WTC11 (cell line): Measurements from ENCODE around the gene CHRNA5. TPM values are rescaled to one million over a fixed set of nuclear protein-coding genes. Genes with fewer than 3 reads are reported as not detected.

Experiments
- total RNA-seq: library from RNA; stranded (reverse); gene quantifications from 3 replicates; pipeline ENCODE4 v1.2.3, GENCODE V29; 2021

Gene CHRNA5
- total RNA-seq, 1 experiment from 2014 or later = 21.0 TPM

Other genes with a start within 250 kb of the CHRNA5 start
- gene CRABP1, start 225.2 kb upstream of the CHRNA5 start, total RNA-seq = 374 to 444 TPM (median 377 TPM) in 3 replicates
- 86.0 to 89.5 TPM (median 89.3 TPM) in 3 replicates for gene IREB2, start 127.3 kb upstream of the CHRNA5 start, total RNA-seq
- gene HYKK, start 57.9 kb upstream of the CHRNA5 start, total RNA-seq = 3.1 to 4.9 TPM (median 4.4 TPM) in 3 replicates
- gene PSMA4, start 25.1 kb upstream of the CHRNA5 start, total RNA-seq = 268 to 281 TPM (median 269 TPM) in 3 replicates
- gene CHRNA3, start 55.5 kb downstream of the CHRNA5 start, total RNA-seq = 2.2 to 4.4 TPM (median 3.2 TPM) in 3 replicates
- gene CHRNB4, start 75.7 kb downstream of the CHRNA5 start, total RNA-seq = 3.7 to 10.1 TPM (median 4.0 TPM) in 3 replicates
- gene ADAMTS7, start 245.9 kb downstream of the CHRNA5 start, total RNA-seq = 66.5 to 70.3 TPM (median 67.1 TPM) in 3 replicates